Hematopoietic multipotent progenitor cell treated with erythropoietin and hydrocortisone succinate and interleukin-3 and kit ligand, for 17 days (in vitro differentiated cells): Measurements from ENCODE around the gene RNU7-1.

ENCODE experiments used
- DNase-seq: peaks from one replicate; pipeline ENCODE4 v3.0.0-alpha.2; 2015; ENCODE audit warnings: low spot score

The RNU7-1 gene

GRCh38 chr12:6937481-6938352 is 5.9 kb upstream of the RNU7-1 start:
- peak; percentile 95 for DNase-seq

GRCh38 chr12:6938353-6939190 is 5.0 kb upstream of the RNU7-1 start:
- DNase-seq: no peak

- DNase-seq: no peak
Observed at GRCh38 chr12:6939191-6939540, 4.5 kb upstream of the RNU7-1 start.

GRCh38 chr12:6941267-6941666 is 2.3 kb upstream of the RNU7-1 start:
- no peak for DNase-seq

- no peak for DNase-seq
Observed at GRCh38 chr12:6941782-6942181, 1.8 kb upstream of the RNU7-1 start.

GRCh38 chr12:6942331-6942665 is 1.3 kb upstream of the RNU7-1 start:
- DNase-seq: no peak

- DNase-seq: peak; percentile 92
Observed at GRCh38 chr12:6943389-6943721, 261 bp upstream of the RNU7-1 start.

- peak; percentile 87 for DNase-seq
Observed at GRCh38 chr12:6944381-6945186, 968 bp downstream of the RNU7-1 start.

- DNase-seq: no peak
Observed at GRCh38 chr12:6945613-6946012, 2.0 kb downstream of the RNU7-1 start.

GRCh38 chr12:6946033-6946919 is 2.7 kb downstream of the RNU7-1 start:
- DNase-seq: no peak

- DNase-seq: no peak
Observed at GRCh38 chr12:6946920-6947374, 3.3 kb downstream of the RNU7-1 start.

GRCh38 chr12:6947615-6948014 is 4.0 kb downstream of the RNU7-1 start:
- no peak for DNase-seq

- no peak for DNase-seq
Observed at GRCh38 chr12:6948873-6949594, 5.4 kb downstream of the RNU7-1 start.

- no peak for DNase-seq
Observed at GRCh38 chr12:6950401-6950801, 6.8 kb downstream of the RNU7-1 start.

GRCh38 chr12:6950811-6951540 is 7.4 kb downstream of the RNU7-1 start, which contains the start of gene PTPN6:
Gene PTPN6 (plus strand): TSS chr12:6951356. CDS start chr12:6951513, 157 bp downstream.
- no peak for DNase-seq

GRCh38 chr12:6951551-6952120 is 8.0 kb downstream of the RNU7-1 start:
- DNase-seq: no peak

GRCh38 chr12:6952121-6952862 is 8.7 kb downstream of the RNU7-1 start:
- no peak for DNase-seq

GRCh38 chr12:6952863-6953441 is 9.3 kb downstream of the RNU7-1 start:
- DNase-seq: no peak
